GM18519 (cell line): ENCODE data around the gene TAF11L13.

Experiments used
- ATAC-seq: cut with Tn5 transposase; IDR thresholded peaks from one replicate; pipeline ENCODE4 v1.9.1; 2021; ENCODE audit warnings: mild to moderate bottlenecking, moderate library complexity; ENCODE audit not compliant: unreplicated experiment, low FRiP score

Gene TAF11L13

DNA sequence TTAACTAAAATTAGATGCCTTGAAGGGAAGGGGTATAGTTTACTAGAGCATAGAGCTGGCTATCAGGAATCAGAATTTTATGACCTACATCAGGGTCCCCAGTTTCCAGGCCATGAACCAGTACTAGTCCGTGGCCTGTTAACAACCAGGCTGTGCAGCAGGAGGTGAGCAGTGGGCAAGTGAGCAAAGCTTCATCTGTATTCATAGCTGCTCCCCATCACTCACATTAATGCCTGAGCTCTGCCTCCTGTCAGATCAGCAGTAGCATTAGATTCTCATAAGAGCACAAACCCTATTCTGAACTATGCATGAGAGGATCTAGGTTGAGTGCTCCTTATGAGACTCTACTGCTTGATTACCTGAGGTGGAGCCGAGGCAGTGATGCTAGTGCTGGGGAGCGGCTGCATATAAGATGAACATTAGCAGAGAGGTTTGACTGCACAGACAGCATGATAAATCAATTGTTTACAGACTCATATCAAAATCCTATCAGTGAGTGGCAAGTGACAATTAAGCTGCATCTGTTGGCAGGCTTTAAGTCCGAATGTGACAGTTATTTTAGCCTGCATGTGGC, 47.0 kb downstream of the TAF11L13 start:
- ATAC-seq: no peak

GRCh38 chr5:17679597-17680203, 47.8 kb downstream of the TAF11L13 start:
- no peak for ATAC-seq

DNA sequence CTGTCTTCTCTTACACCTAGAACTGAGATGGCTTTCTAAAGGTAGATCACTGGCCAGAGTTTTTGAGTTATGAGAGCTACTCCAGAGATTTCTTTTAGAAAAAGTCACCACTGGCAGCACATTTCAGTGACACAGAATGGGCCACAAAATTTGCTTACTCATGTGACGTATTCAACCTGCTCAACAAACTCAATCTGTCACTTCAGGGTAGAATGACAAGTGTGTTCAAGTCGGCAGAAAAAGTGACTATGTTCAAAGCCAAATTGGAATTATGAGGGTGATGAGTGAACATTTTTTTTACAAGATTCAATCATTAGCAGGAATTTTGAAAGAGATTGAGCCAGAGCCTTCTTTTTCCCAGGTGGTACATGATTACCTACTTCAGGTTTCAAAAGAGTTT, 48.8 kb downstream of the TAF11L13 start:
- no peak for ATAC-seq
